HepG2 (cell line): ENCODE results near the gene C10orf71. TPM values are rescaled to one million over a fixed set of nuclear protein-coding genes. Genes with fewer than 3 reads are reported as not detected.

Experiments used
- ASH2L ChIP-seq: fragments of 300-600, 200-600 bp; sonication (generic); IDR thresholded peaks from 2 replicates; pipeline ENCODE4 v1.7.0; 2017; ENCODE audit warnings: low read depth, mild to moderate bottlenecking, moderate library complexity, mixed read lengths, low read length; ENCODE audit not compliant: insufficient read length
- ATM ChIP-seq: fragments of 450-650 bp; IDR thresholded peaks from 2 replicates; pipeline ENCODE4 v1.7.1; 2017; ENCODE audit warnings: mild to moderate bottlenecking, borderline replicate concordance
- ELF4 ChIP-seq: sonication (generic); formaldehyde crosslinking; IDR thresholded peaks from 2 replicates; pipeline ENCODE4 v1.5.0; 2020; ENCODE audit warnings: missing genetic modification reagents, mild to moderate bottlenecking, moderate library complexity, borderline replicate concordance
- EP300 ChIP-seq, 3 experiments: sonication (generic) in 1 of 3; formaldehyde crosslinking in 1 of 3; IDR thresholded peaks; 2 replicates each; pipeline versions ENCODE4 v1.5.1 to v1.6.1; 2011 to 2020; ENCODE audit warnings: low read depth in 2 of 3, low read length in 2 of 3, borderline replicate concordance in 1 of 3, improper control_type of control experiment in 1 of 3, mild to moderate bottlenecking in 1 of 3, missing genetic modification reagents in 1 of 3, moderate library complexity in 1 of 3
- ESRRA ChIP-seq: sonication (generic); formaldehyde crosslinking; IDR thresholded peaks from 2 replicates; pipeline ENCODE4 v1.5.1; 2020; ENCODE audit warnings: mild to moderate bottlenecking, low read depth, missing genetic modification reagents
- FOSL1 ChIP-seq: sonication (generic); formaldehyde crosslinking; IDR thresholded peaks from 2 replicates; pipeline ENCODE4 v1.9.0; 2021; ENCODE audit warnings: missing genetic modification reagents, borderline replicate concordance
- MED1 ChIP-seq: sonication (generic); formaldehyde crosslinking; IDR thresholded peaks from 2 replicates; pipeline ENCODE4 v1.4.0; 2020; ENCODE audit warnings: missing genetic modification reagents
- NCOA2 ChIP-seq: sonication (generic); formaldehyde crosslinking; IDR thresholded peaks from 2 replicates; pipeline ENCODE4 v1.8.0; 2022; ENCODE audit warnings: inconsistent platforms
- NR2F6 ChIP-seq, 2 experiments: IDR thresholded peaks; 2 replicates each; pipeline ENCODE4 v1.6.1; 2016; ENCODE audit warnings: antibody characterized with exemption in 1 of 2, mild to moderate bottlenecking in 1 of 2
- SOX5 ChIP-seq: IDR thresholded peaks from 2 replicates; pipeline ENCODE4 v1.6.1; 2016; ENCODE audit warnings: borderline replicate concordance
- XRCC5 ChIP-seq: fragments of 200-400 bp; formaldehyde crosslinking; optimal IDR thresholded peaks from 2 replicates; pipeline ENCODE3; 2017; ENCODE audit warnings: mild to moderate bottlenecking, low read length
- ZBTB1 ChIP-seq: sonication (generic); formaldehyde crosslinking; IDR thresholded peaks from 2 replicates; pipeline ENCODE4 v1.4.0; 2020; ENCODE audit warnings: missing genetic modification reagents, borderline replicate concordance
- ZHX1 ChIP-seq: sonication (generic); formaldehyde crosslinking; IDR thresholded peaks from 2 replicates; pipeline ENCODE4 v1.8.1; 2022; ENCODE audit warnings: low read depth, mild to moderate bottlenecking, missing genetic modification reagents
- ZNF224 ChIP-seq: sonication (generic); formaldehyde crosslinking; IDR thresholded peaks from 2 replicates; pipeline ENCODE4 v1.5.0; 2020; ENCODE audit warnings: mild to moderate bottlenecking, missing genetic modification reagents
- ZNF430 ChIP-seq: sonication (generic); formaldehyde crosslinking; IDR thresholded peaks from 2 replicates; pipeline ENCODE4 v1.9.0; 2021; ENCODE audit warnings: mild to moderate bottlenecking, missing genetic modification reagents
- ZNF496 ChIP-seq: sonication (generic); formaldehyde crosslinking; IDR thresholded peaks from 2 replicates; pipeline ENCODE4 v1.8.1; 2023; ENCODE audit warnings: mild to moderate bottlenecking, moderate library complexity, missing genetic modification reagents; ENCODE audit not compliant: insufficient replicate concordance
- ZNF609 ChIP-seq: sonication (generic); formaldehyde crosslinking; IDR thresholded peaks from 2 replicates; pipeline ENCODE4 v1.4.0; 2020; ENCODE audit warnings: mild to moderate bottlenecking, missing genetic modification reagents, borderline replicate concordance
- ZNF788 ChIP-seq: sonication (generic); formaldehyde crosslinking; IDR thresholded peaks from 2 replicates; pipeline ENCODE4 v1.5.0; 2020; ENCODE audit warnings: mild to moderate bottlenecking, missing genetic modification reagents, borderline replicate concordance
- ZNF841 ChIP-seq: sonication (generic); formaldehyde crosslinking; IDR thresholded peaks from 2 replicates; pipeline ENCODE4 v1.8.1; 2023; ENCODE audit warnings: missing genetic modification reagents, borderline replicate concordance
- polyA plus RNA-seq, 8 experiments: library from polyadenylated mRNA; depleted of rRNA in 3 of 8; stranded (reverse) in 7 of 8; unstranded in 1 of 8; fragments of >200 nt; fragmentation: Illumina TruSeq in 4 of 8; extraction: Trizol in 4 of 8; gene quantifications; 2 replicates each; pipeline versions ENCODE4 v1.2.1 to v1.2.3, GENCODE V29; 2011 to 2016; ENCODE audit warnings: low read depth in 4 of 8, missing spikeins in 1 of 8, mixed read lengths in 1 of 8; ENCODE audit not compliant: insufficient read depth in 1 of 8
- total RNA-seq, 5 experiments: library from RNA; depleted of rRNA; stranded (reverse); fragments of >200 nt; fragmentation: Illumina TruSeq; extraction: Trizol; gene quantifications; 2 replicates each; pipeline ENCODE4 v1.2.3, GENCODE V29; 2016; ENCODE audit warnings: low read depth in 1 of 5

C10orf71 gene
- total and polyA plus RNA-seq, 2 of the 13 experiments (the other 11 are each of a cell fraction or from before 2014, with no cell fraction given): not detected

GRCh38 chr10:49362596-49363260, 63.8 kb downstream of the C10orf71 start (continued):
- no peak for TF ChIP-seq ZNF609
- TF ChIP-seq ZNF788 (CRISPR knock-in tag): no peak
- no peak for TF ChIP-seq ZNF841
- no peak for TF ChIP-seq MED1 (CRISPR knock-in tag)
- peak; percentile 90 for TF ChIP-seq FOSL1
- TF ChIP-seq NR2F6 (IDR thresholded peaks at IDR 0.05): peak; percentile 47
- TF ChIP-seq NR2F6 (CRISPR knock-in tag; IDR thresholded peaks at IDR 0.05): peak; percentile 47; the same call in 1 of the 2 replicates
- TF ChIP-seq ZBTB1 (CRISPR knock-in tag): no peak
- TF ChIP-seq ZNF430 (CRISPR knock-in tag): 0 out of 2 replicates have a peak, but pooled peaks have one; percentile 43
- peak in 1 of 2 experiments; percentile 45; a peak in 1 of 4 replicates for TF ChIP-seq EP300 (IDR thresholded peaks at IDR 0.05; ENCODE audit: low read depth in 2 of 2, low read length in 2 of 2)
- no peak for TF ChIP-seq EP300 (CRISPR knock-in tag; IDR thresholded peaks at IDR 0.05; ENCODE audit: borderline replicate concordance)
- no peak for TF ChIP-seq ATM
- TF ChIP-seq ELF4 (CRISPR knock-in tag): no peak
- peak; percentile 27; the same call in 1 of the 2 replicates for TF ChIP-seq SOX5 (CRISPR knock-in tag)
- peak; percentile 45 for TF ChIP-seq NCOA2
- TF ChIP-seq ZHX1 (CRISPR knock-in tag): no peak
- TF ChIP-seq ESRRA: no peak
- TF ChIP-seq ASH2L: no peak
- TF ChIP-seq XRCC5: peak; percentile 29
- TF ChIP-seq ZNF496 (CRISPR knock-in tag): no peak
- no peak for TF ChIP-seq ZNF224
